Astrocyte (in vitro differentiated cells and primary cell): Measurements from ENCODE around the gene MBP.

Experiments
- EZH2 ChIP-seq: IDR thresholded peaks from 2 replicates; pipeline ENCODE4 v1.6.1; 2012; ENCODE audit warnings: mild to moderate bottlenecking, low read length, inconsistent platforms; ENCODE audit not compliant: insufficient read depth
- TF ChIP-seq, protein P1 (sequence below): IDR thresholded peaks from 2 replicates; pipeline ENCODE4 v1.5.1; 2011; ENCODE audit warnings: low read depth, mild to moderate bottlenecking, inconsistent platforms, low read length, moderate library complexity; ENCODE audit not compliant: insufficient read depth

GRCh38 chr18:77006305-77007175, 126.0 kb downstream of the MBP start:
- TF ChIP-seq, protein P1, sequence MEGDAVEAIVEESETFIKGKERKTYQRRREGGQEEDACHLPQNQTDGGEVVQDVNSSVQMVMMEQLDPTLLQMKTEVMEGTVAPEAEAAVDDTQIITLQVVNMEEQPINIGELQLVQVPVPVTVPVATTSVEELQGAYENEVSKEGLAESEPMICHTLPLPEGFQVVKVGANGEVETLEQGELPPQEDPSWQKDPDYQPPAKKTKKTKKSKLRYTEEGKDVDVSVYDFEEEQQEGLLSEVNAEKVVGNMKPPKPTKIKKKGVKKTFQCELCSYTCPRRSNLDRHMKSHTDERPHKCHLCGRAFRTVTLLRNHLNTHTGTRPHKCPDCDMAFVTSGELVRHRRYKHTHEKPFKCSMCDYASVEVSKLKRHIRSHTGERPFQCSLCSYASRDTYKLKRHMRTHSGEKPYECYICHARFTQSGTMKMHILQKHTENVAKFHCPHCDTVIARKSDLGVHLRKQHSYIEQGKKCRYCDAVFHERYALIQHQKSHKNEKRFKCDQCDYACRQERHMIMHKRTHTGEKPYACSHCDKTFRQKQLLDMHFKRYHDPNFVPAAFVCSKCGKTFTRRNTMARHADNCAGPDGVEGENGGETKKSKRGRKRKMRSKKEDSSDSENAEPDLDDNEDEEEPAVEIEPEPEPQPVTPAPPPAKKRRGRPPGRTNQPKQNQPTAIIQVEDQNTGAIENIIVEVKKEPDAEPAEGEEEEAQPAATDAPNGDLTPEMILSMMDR, result no peak
- no peak for TF ChIP-seq EZH2
